Measurements from ENCODE around the gene ODF2L.

ODF2L gene

GRCh38 chr1:86303041-86303690 lies 93.0 kb downstream of the ODF2L start:
- no peak overlapping the region for H3K4me3 ChIP-seq (ENCODE audit: low read depth, low read length)
- no peak for DNase-seq (ENCODE audit: low read depth)
- no peak for TF ChIP-seq CTCF (IDR thresholded peaks at IDR 0.05; ENCODE audit: insufficient read depth, low read depth, low read length, missing control alignments)
